ENCODE data around the gene BICD1. TPM values are rescaled to one million over a fixed set of nuclear protein-coding genes. Genes with fewer than 3 reads are reported as not detected.

Gene BICD1
- total and polyA plus RNA-seq, 4 donors: 0.46 to 3.4 (median 1.1) TPM

- Histone ChIP-seq H3K27ac (ENCODE audit: low read depth in 1 of 2, low read length in 2 of 2) (no peak overlapping the region), H3K36me3 (ENCODE audit: control insufficient read depth in 4 of 4, insufficient read depth in 3 of 4, low read depth in 1 of 4, low read length in 3 of 4) (no peaks in the 10 kb centered on the region), H3K9me3 (ENCODE audit: control insufficient read depth in 4 of 4, low read length in 3 of 4) (no peaks in the 10 kb centered on the region), H3K4me3 (ENCODE audit: low read depth in 1 of 3, low read length in 3 of 3) (no peak overlapping the region), H3K9ac (ENCODE audit: low read depth in 1 of 2, low read length in 2 of 2) (no peak overlapping the region), H3K27me3 (ENCODE audit: control insufficient read depth in 4 of 4, insufficient read depth in 4 of 4, low read length in 3 of 4) (no peaks in the 10 kb centered on the region), H3K4me1 (ENCODE audit: control insufficient read depth in 4 of 4, insufficient read depth in 4 of 4, low read length in 3 of 4) (peaks cover 0 to 6% (median 2%) of the 10 kb centered on the region in 4 donors)
- no peak for DNase-seq (ENCODE audit: low spot score)
- TF ChIP-seq ZBTB33 (IDR thresholded peaks at IDR 0.05) (no peak), RXRA (IDR thresholded peaks at IDR 0.05) (no peak), YY1 (IDR thresholded peaks at IDR 0.05) (no peak), FOXA2 (IDR thresholded peaks at IDR 0.05) (no peak), RAD21 (IDR thresholded peaks at IDR 0.05) (no peak), SP1 (IDR thresholded peaks at IDR 0.05) (no peak), FOXA1 (IDR thresholded peaks at IDR 0.05) (no peak), REST (IDR thresholded peaks at IDR 0.05) (no peak), ATF3 (IDR thresholded peaks at IDR 0.05) (no peak), JUND (IDR thresholded peaks at IDR 0.05) (no peak), HNF4A (conservative IDR thresholded peaks at IDR 0.05) (no peak), HNF4G (IDR thresholded peaks at IDR 0.05) (no peak), EGR1 (IDR thresholded peaks at IDR 0.05; ENCODE audit: low read depth in 2 of 2) (no peak), TAF1 (conservative IDR thresholded peaks at IDR 0.05) (no peak), GABPA (IDR thresholded peaks at IDR 0.05 in 1 of 2, conservative IDR thresholded peaks at IDR 0.05 in 1 of 2) (no peak), NR2F2 (IDR thresholded peaks at IDR 0.05) (no peak)
- TF ChIP-seq, protein P1, sequence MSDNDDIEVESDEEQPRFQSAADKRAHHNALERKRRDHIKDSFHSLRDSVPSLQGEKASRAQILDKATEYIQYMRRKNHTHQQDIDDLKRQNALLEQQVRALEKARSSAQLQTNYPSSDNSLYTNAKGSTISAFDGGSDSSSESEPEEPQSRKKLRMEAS (IDR thresholded peaks at IDR 0.05): no peak
- TF ChIP-seq, protein P2, sequence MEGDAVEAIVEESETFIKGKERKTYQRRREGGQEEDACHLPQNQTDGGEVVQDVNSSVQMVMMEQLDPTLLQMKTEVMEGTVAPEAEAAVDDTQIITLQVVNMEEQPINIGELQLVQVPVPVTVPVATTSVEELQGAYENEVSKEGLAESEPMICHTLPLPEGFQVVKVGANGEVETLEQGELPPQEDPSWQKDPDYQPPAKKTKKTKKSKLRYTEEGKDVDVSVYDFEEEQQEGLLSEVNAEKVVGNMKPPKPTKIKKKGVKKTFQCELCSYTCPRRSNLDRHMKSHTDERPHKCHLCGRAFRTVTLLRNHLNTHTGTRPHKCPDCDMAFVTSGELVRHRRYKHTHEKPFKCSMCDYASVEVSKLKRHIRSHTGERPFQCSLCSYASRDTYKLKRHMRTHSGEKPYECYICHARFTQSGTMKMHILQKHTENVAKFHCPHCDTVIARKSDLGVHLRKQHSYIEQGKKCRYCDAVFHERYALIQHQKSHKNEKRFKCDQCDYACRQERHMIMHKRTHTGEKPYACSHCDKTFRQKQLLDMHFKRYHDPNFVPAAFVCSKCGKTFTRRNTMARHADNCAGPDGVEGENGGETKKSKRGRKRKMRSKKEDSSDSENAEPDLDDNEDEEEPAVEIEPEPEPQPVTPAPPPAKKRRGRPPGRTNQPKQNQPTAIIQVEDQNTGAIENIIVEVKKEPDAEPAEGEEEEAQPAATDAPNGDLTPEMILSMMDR (IDR thresholded peaks at IDR 0.05; ENCODE audit: low read depth, low read length, missing input control): no peak
- 41% methylated on average over 2 of the region's 2 CpGs for WGBS
Measured at GRCh38 chr12:32135967-32136366, 29.3 kb downstream of the BICD1 start.
